A549 (cell line): ENCODE results near the gene PGBD5. TPM values are rescaled to one million over a fixed set of nuclear protein-coding genes. Genes with fewer than 3 reads are reported as not detected.
A peak's percentile ranks its signal among the peaks of the same experiment; 100 is the strongest.

Experiments
- ATAC-seq, 2 experiments: fragments of 200-7000 bp in 1 of 2; fragments of >200 bp in 1 of 2; cut with Nextera tagmentation in 1 of 2; cut with Tn5 transposase in 1 of 2; 3 replicates each; pipeline versions ENCODE4 v1.8.0 to v1.9.1; 2018 to 2020; ENCODE audit warnings: mild to moderate bottlenecking in 1 of 2, moderate library complexity in 1 of 2
- CTCF ChIA-PET: fragments of 300-600 bp; sonication (Branson Sonifier 250); formaldehyde crosslinking; extraction: SDS; loops from one replicate; lab custom pipeline; 2021; ENCODE audit warnings: antibody characterized with exemption, inconsistent platforms; lab: Yijun Ruan, JAX
- POLR2A ChIA-PET: fragments of 350-600 bp; formaldehyde crosslinking; extraction: SDS; loops from one replicate; lab custom pipeline; 2021; ENCODE audit warnings: antibody characterized with exemption, inconsistent platforms; lab: Yijun Ruan, JAX
- DNase-seq, 2 experiments: peaks; one replicate each; pipeline versions ENCODE4 v3.0.0 to v3.0.0-alpha.2; 2011 to 2016; ENCODE audit warnings: low read depth in 1 of 2, low spot score in 1 of 2
- FAIRE-seq: peaks from 2 replicates; lab custom pipeline; 2011; peaks lifted over from hg19 to GRCh38; lab: Jason Lieb, UNC
- H3K27ac ChIP-seq, 2 experiments: fragments of >200 bp; sonication (Bioruptor Twin); formaldehyde crosslinking; 3 replicates each; pipeline ENCODE4 v1.5.1; 2016 to 2017
- H3K4me1 ChIP-seq: fragments of >200 bp; sonication (Bioruptor Twin); formaldehyde crosslinking; 3 replicates; pipeline ENCODE4 v1.6.1; 2016
- H3K4me2 ChIP-seq: fragments of >200 bp; sonication (Bioruptor Twin); formaldehyde crosslinking; 3 replicates; pipeline ENCODE4 v1.6.1; 2016
- H3K4me3 ChIP-seq: fragments of >200 bp; sonication (Bioruptor Twin); formaldehyde crosslinking; 3 replicates; pipeline ENCODE4 v1.5.1; 2016
- H3K9me3 ChIP-seq: fragments of >200 bp; sonication (Bioruptor Twin); formaldehyde crosslinking; 3 replicates; pipeline ENCODE4 v1.6.1; 2016
- CBX2 ChIP-seq: fragments of 200-600 bp; sonication (generic); IDR thresholded peaks from 2 replicates; pipeline ENCODE4 v1.6.1; 2016; ENCODE audit warnings: low read depth, mild to moderate bottlenecking, borderline replicate concordance
- CHD2 ChIP-seq: fragments of 150-350 bp; IDR thresholded peaks from 2 replicates; pipeline ENCODE4 v1.6.1; 2014; ENCODE audit warnings: low read length; ENCODE audit not compliant: partially characterized antibody
- CHD4 ChIP-seq: fragments of 200-600 bp; sonication (generic); IDR thresholded peaks from 2 replicates; pipeline ENCODE4 v1.6.1; 2016; ENCODE audit warnings: antibody characterized with exemption, mild to moderate bottlenecking, borderline replicate concordance
- E2F6 ChIP-seq: IDR thresholded peaks from 2 replicates; pipeline ENCODE4 v1.6.1; 2012; ENCODE audit warnings: low read depth, borderline replicate concordance
- HMGXB4 ChIP-seq: fragments of 250-450 bp; sonication (Bioruptor Pico); IDR thresholded peaks from 2 replicates; pipeline ENCODE4 v1.5.0; 2021; ENCODE audit warnings: mild to moderate bottlenecking, moderate library complexity, borderline replicate concordance
- HOXA7 ChIP-seq: fragments of 250-450 bp; sonication (Bioruptor Pico); IDR thresholded peaks from 2 replicates; pipeline ENCODE4 v1.5.0; 2020; ENCODE audit warnings: mild to moderate bottlenecking, moderate library complexity
- HOXB13 ChIP-seq: fragments of 250-450 bp; sonication (Bioruptor Pico); IDR thresholded peaks from 2 replicates; pipeline ENCODE4 v1.5.0; 2020; ENCODE audit warnings: low read depth, mild to moderate bottlenecking, moderate library complexity
- JUNB ChIP-seq: fragments of >200 bp; sonication (Bioruptor Twin); formaldehyde crosslinking; IDR thresholded peaks from 2 replicates; pipeline ENCODE4 v1.6.1; 2016
- KDM1A ChIP-seq: fragments of 200-600 bp; sonication (generic); IDR thresholded peaks from 2 replicates; pipeline ENCODE4 v1.6.1; 2016; ENCODE audit warnings: low read depth, mild to moderate bottlenecking
- MYC ChIP-seq: IDR thresholded peaks from 2 replicates; pipeline ENCODE4 v1.6.1; 2012; ENCODE audit warnings: mild to moderate bottlenecking, inconsistent platforms, low read length, improper control_type of control experiment, borderline replicate concordance
- NFE2L2 ChIP-seq: fragments of 150-350 bp; conservative IDR thresholded peaks from 2 replicates; pipeline ENCODE4 v1.6.1; 2014; ENCODE audit warnings: low read length
- PHF8 ChIP-seq: fragments of 200-600 bp; sonication (generic); IDR thresholded peaks from 2 replicates; pipeline ENCODE4 v1.6.1; 2016; ENCODE audit warnings: low read depth, mild to moderate bottlenecking, antibody characterized with exemption, moderate library complexity, borderline replicate concordance
- POLR2A ChIP-seq: IDR thresholded peaks from 2 replicates; pipeline ENCODE4 v1.6.1; 2012; ENCODE audit warnings: mild to moderate bottlenecking, low read length
- POLR2AphosphoS2 ChIP-seq: conservative IDR thresholded peaks from 2 replicates; pipeline ENCODE4 v1.6.1; 2012; ENCODE audit warnings: low read length, improper control_type of control experiment, inconsistent platforms
- RFX5 ChIP-seq: fragments of 450-650 bp; IDR thresholded peaks from 2 replicates; pipeline ENCODE4 v1.7.1; 2014; ENCODE audit warnings: antibody characterized with exemption, mild to moderate bottlenecking, moderate library complexity
- ZC3H11A ChIP-seq: fragments of 450-650 bp; IDR thresholded peaks from 2 replicates; pipeline ENCODE4 v1.6.1; 2014; ENCODE audit warnings: antibody characterized with exemption, mild to moderate bottlenecking
- ZFP36 ChIP-seq: fragments of 450-650 bp; IDR thresholded peaks from 2 replicates; pipeline ENCODE4 v1.6.1; 2014; ENCODE audit warnings: borderline replicate concordance; ENCODE audit not compliant: partially characterized antibody
- WGBS: methylation state at CpG from one replicate; pipeline ENCODE4 v1.1.6; 2017; ENCODE audit errors: missing lambda C conversion rate; 5-methylcytosine and 5-hydroxymethylcytosine counted together
- polyA plus RNA-seq, 4 experiments: library from polyadenylated mRNA; depleted of rRNA in 3 of 4; stranded (reverse); fragments of >200 nt; fragmentation: RNase III in 1 of 4; extraction: RNeasy Plus Mini Kit Qiagen cat#74134 plus additional on column Dnase treatment in 1 of 4; gene quantifications; 2 replicates in 3 of 4; 3 replicates in 1 of 4; pipeline ENCODE4 v1.2.3, GENCODE V29; 2011 to 2017
- TF ChIP-seq, protein P1 (sequence below): fragments of 200-600 bp; sonication (generic); IDR thresholded peaks from 2 replicates; pipeline ENCODE4 v1.6.1; 2016; ENCODE audit warnings: antibody characterized with exemption, mild to moderate bottlenecking, moderate library complexity
- TF ChIP-seq, protein P2 (sequence below): fragments of >200 bp; sonication (Bioruptor Twin); formaldehyde crosslinking; IDR thresholded peaks from 3 replicates; pipeline ENCODE4 v1.6.1; 2016
- TF ChIP-seq, protein P3 (sequence below): fragments of 450-650 bp; IDR thresholded peaks from 2 replicates; pipeline ENCODE4 v1.6.1; 2014; ENCODE audit warnings: antibody characterized with exemption

The PGBD5 gene
- polyA plus RNA-seq, 2 of the 4 experiments (the other 2 are of a cell fraction) = 0.04 to 0.66 TPM

DNA sequence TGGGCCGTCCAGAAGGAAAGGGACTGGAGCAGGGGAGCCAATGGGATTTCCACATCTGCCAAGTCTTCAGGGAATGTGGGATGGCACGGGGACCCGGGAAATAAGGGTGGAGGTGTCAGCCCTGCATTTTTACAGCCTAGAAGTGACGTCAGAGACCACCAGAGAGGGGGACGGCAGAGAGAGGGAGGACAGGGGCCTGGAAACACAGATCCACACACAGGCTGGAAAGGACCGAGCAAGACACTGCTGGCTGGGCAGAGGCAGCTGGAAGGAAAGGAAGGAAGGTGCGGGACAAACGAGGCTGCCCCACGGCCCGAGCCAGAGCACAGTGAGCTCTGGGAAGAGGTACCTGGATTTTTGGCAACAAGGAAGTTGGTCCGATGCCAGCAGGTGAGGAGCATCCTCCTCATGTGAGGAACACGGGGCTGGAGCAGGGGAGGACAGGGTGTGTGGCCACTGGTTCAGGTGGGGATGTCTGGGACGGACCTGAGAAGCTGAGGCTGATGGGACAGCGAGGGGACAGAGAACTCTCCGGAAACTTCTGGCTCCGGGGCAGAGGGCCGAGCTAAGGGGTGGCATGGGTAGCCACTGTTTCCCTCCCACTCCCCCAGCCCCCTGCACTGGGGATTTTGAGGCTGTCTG lies 138.3 kb downstream of the PGBD5 start:
- no peaks in the 10 kb centered on the region for H3K4me1 ChIP-seq
- no peaks in the 10 kb centered on the region for H3K9me3 ChIP-seq
- no peak overlapping the region for H3K4me2 ChIP-seq
- H3K4me3 ChIP-seq = no peak overlapping the region
- peak in 1 of 2 experiments; percentile 38; a peak in 3 of 6 replicates for ATAC-seq
- POLR2A ChIA-PET = no interaction called here
- CTCF ChIA-PET = interaction anchor here (0.8 to 1.8 kb wide), 3 partner anchors 15 to 42 kb away, joined by 3 to 5 read pairs (median 3); no protein-coding TSS in a partner anchor
- WGBS = 44% methylated on average over 17 of the region's 17 CpGs
- DNase-seq = no peak
- no peak for FAIRE-seq
- TF ChIP-seq, protein P1, sequence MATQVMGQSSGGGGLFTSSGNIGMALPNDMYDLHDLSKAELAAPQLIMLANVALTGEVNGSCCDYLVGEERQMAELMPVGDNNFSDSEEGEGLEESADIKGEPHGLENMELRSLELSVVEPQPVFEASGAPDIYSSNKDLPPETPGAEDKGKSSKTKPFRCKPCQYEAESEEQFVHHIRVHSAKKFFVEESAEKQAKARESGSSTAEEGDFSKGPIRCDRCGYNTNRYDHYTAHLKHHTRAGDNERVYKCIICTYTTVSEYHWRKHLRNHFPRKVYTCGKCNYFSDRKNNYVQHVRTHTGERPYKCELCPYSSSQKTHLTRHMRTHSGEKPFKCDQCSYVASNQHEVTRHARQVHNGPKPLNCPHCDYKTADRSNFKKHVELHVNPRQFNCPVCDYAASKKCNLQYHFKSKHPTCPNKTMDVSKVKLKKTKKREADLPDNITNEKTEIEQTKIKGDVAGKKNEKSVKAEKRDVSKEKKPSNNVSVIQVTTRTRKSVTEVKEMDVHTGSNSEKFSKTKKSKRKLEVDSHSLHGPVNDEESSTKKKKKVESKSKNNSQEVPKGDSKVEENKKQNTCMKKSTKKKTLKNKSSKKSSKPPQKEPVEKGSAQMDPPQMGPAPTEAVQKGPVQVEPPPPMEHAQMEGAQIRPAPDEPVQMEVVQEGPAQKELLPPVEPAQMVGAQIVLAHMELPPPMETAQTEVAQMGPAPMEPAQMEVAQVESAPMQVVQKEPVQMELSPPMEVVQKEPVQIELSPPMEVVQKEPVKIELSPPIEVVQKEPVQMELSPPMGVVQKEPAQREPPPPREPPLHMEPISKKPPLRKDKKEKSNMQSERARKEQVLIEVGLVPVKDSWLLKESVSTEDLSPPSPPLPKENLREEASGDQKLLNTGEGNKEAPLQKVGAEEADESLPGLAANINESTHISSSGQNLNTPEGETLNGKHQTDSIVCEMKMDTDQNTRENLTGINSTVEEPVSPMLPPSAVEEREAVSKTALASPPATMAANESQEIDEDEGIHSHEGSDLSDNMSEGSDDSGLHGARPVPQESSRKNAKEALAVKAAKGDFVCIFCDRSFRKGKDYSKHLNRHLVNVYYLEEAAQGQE = no peak
- no peak for TF ChIP-seq HOXB13 (CRISPR knock-in tag)
- TF ChIP-seq NFE2L2 = no peak
- TF ChIP-seq PHF8 = no peak
- TF ChIP-seq CBX2 = no peak
- no peak for TF ChIP-seq CHD2
- TF ChIP-seq HOXA7 (CRISPR knock-in tag) = no peak
- no peak for TF ChIP-seq POLR2AphosphoS2
- no peak for TF ChIP-seq RFX5
- no peak for TF ChIP-seq MYC
- no peak for TF ChIP-seq KDM1A
- no peak for TF ChIP-seq HMGXB4 (CRISPR knock-in tag)
- no peak for TF ChIP-seq E2F6
- TF ChIP-seq CHD4 = no peak
- TF ChIP-seq, protein P2, sequence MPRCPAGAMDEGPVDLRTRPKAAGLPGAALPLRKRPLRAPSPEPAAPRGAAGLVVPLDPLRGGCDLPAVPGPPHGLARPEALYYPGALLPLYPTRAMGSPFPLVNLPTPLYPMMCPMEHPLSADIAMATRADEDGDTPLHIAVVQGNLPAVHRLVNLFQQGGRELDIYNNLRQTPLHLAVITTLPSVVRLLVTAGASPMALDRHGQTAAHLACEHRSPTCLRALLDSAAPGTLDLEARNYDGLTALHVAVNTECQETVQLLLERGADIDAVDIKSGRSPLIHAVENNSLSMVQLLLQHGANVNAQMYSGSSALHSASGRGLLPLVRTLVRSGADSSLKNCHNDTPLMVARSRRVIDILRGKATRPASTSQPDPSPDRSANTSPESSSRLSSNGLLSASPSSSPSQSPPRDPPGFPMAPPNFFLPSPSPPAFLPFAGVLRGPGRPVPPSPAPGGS = no peak
- TF ChIP-seq, protein P3, sequence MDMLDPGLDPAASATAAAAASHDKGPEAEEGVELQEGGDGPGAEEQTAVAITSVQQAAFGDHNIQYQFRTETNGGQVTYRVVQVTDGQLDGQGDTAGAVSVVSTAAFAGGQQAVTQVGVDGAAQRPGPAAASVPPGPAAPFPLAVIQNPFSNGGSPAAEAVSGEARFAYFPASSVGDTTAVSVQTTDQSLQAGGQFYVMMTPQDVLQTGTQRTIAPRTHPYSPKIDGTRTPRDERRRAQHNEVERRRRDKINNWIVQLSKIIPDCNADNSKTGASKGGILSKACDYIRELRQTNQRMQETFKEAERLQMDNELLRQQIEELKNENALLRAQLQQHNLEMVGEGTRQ = no peak
- TF ChIP-seq JUNB = no peak
- no peak for TF ChIP-seq ZC3H11A
- TF ChIP-seq ZFP36 = no peak
- TF ChIP-seq POLR2A = no peak
- TF ChIP-seq, all 56 proteins: peak for 0
- no peak overlapping the region for H3K27ac ChIP-seq
